Activated T-helper 1 cell treated with anti-CD3 and anti-CD28 coated beads, Interleukin-2, amount 50 U/mL, for 16 hours (primary cell): ENCODE data around the gene AKAP13.
"Not testable (repeated sequence)": the region's sequence is repeated elsewhere in the genome, so short reads cannot be mapped to it uniquely, and the experiment has no call there.

Experiments
- DNase-seq, 2 donors: peaks; one replicate each; pipeline ENCODE4 v3.0.0-alpha.2; 2020; ENCODE audit warnings: low read depth in 1 of 2, low spot score in 1 of 2

AKAP13 gene

GRCh38 chr15:85658816-85659215, 278.4 kb downstream of the AKAP13 start:
- DNase-seq = no peak

GRCh38 chr15:85661859-85662258, 281.5 kb downstream of the AKAP13 start:
- DNase-seq = no peak

GRCh38 chr15:85665677-85666076, 285.3 kb downstream of the AKAP13 start:
- not testable (repeated sequence) for DNase-seq

GRCh38 chr15:85667491-85668424, 287.4 kb downstream of the AKAP13 start:
- DNase-seq = peak in 1 of 2 donors; percentile 36

GRCh38 chr15:85671156-85671555, 290.8 kb downstream of the AKAP13 start:
- no peak for DNase-seq

- DNase-seq = no peak
Measured at GRCh38 chr15:85672332-85673084, 292.1 kb downstream of the AKAP13 start.

GRCh38 chr15:85673326-85673725, 292.9 kb downstream of the AKAP13 start:
- DNase-seq = no peak

- no peak for DNase-seq
Measured at GRCh38 chr15:85676342-85677098, 296.1 kb downstream of the AKAP13 start.

GRCh38 chr15:85679231-85679630, 298.8 kb downstream of the AKAP13 start:
- no peak for DNase-seq

- no peak for DNase-seq
Measured at GRCh38 chr15:85681386-85681785, 301.0 kb downstream of the AKAP13 start.

GRCh38 chr15:85684174-85684710, 303.8 kb downstream of the AKAP13 start:
- no peak for DNase-seq

- no peak for DNase-seq
Measured at GRCh38 chr15:85685356-85685755, 305.0 kb downstream of the AKAP13 start.

- no peak for DNase-seq
Measured at GRCh38 chr15:85687329-85687728, 306.9 kb downstream of the AKAP13 start.

GRCh38 chr15:85688711-85689110, 308.3 kb downstream of the AKAP13 start:
- DNase-seq = no peak

- DNase-seq = peak; percentile 35 to 47
Measured at GRCh38 chr15:85689729-85690128, 309.3 kb downstream of the AKAP13 start.

- DNase-seq = no peak
Measured at GRCh38 chr15:85690561-85691231, 310.3 kb downstream of the AKAP13 start.

GRCh38 chr15:85691350-85692240, 311.2 kb downstream of the AKAP13 start:
- DNase-seq = no peak

- DNase-seq = no peak
Measured at GRCh38 chr15:85692321-85692720, 311.9 kb downstream of the AKAP13 start.

- no peak for DNase-seq
Measured at GRCh38 chr15:85692873-85693272, 312.5 kb downstream of the AKAP13 start.

GRCh38 chr15:85693277-85693676, 312.9 kb downstream of the AKAP13 start:
- no peak for DNase-seq
